T follicular helper cell (primary cell): ENCODE results near the gene CMPK1.
"Not testable (repeated sequence)": the region's sequence is repeated elsewhere in the genome, so short reads cannot be mapped to it uniquely, and the experiment has no call there.

Experiments
- DNase-seq: peaks from one replicate; pipeline ENCODE4 v3.0.0-alpha.2; 2020; ENCODE audit warnings: low read depth

CMPK1 gene

DNA sequence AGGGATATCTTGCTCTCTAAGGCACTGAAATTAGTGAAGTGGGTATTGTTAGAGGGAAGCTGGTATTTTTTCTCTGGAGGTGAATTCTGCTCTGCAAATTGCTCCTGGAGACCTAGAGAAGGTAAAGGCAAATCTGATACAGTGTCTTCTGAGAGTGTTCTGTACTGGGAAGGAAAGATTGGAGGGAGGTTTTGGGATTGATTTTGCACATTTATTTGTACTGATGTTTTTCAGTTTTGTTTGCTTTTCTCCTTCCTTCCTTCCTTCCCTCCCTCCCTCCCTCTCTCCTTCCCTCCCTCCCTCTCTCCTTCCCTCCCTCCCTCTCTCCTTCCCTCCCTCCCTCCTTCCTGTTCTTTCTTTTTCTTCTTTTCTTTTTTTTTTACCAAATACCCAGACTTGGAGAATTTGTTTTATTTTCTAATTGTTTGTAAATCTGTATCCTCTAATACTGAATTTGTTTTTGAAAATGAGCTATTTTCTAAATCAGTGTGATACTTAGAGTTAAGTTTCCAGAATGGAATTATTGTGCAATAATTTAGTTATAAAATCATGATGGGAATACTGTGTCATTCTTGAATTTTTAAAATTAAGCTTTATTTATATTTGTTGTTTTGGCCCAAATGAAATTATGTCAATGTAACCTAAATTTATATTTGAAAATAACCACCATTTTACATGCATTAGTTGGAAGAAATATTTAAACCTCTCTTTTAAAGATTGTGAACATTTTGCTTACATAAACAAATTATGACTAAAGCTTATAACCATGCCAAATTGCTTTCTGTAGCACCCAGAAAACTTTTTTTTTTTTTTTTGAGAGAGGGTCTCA is 4.9 kb downstream of the CMPK1 start:
- DNase-seq = no peak

GRCh38 chr1:47340227-47340626 is 6.6 kb downstream of the CMPK1 start:
- no peak for DNase-seq

DNA sequence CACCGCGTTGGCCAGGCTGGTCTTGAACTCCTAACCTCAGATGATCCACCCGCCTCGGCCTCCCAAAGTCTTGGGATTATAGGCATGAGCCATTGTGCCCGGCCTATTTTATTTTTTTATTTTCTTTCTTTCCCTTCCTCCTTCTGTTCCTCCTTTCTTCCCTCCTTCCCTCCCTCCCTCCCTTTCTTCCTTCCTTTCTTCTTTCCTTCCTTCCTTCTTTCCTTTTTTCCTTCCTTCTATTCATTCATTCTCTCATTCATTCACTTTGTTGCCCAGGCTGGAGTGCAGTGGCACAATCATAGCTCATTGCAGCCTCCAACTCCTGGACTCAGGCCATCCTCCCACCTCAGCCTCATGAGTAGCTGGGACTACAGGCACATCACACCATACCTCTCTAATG is 13.4 kb downstream of the CMPK1 start:
- DNase-seq = not testable (repeated sequence)

- no peak for DNase-seq
These were observed 14.1 kb downstream of the CMPK1 start for GRCh38 chr1:47347735-47348134.

DNA sequence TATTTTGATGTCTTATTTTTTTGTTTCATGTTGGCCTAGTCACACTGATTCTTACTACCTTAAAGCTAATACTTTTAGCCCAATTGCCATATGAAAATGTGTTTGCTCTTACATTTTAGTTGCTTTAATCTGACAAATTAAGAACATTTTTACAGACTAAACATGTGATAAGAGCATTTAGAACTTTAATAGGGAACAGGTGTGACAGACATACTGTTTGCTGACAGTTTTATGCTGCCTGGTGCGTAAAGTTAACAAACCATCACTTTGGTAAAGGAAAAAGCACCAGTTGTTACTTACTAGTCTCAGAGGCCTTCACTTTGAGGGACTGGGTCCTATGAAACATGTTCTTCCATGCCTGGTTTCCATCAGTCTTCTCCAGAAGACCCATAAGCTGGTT is 14.7 kb downstream of the CMPK1 start:
- DNase-seq = no peak

DNA sequence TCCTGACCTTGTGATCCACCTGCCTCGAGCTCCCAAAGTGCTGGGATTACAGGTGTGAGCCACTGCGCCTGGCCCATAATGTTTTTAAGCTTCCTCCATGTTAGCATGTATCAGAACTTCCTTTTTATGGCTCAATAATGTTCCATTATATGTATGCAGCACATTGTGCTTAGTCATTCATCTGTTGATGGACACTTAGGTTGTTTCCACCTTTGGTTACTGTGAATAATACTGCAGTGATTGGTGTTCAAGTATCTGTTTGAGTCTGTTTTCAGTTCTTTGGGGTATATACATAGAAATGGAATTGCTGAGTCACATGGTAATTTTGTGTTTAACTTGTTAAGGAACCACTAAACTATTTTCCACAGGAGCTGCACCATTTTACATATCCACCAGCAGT is 17.7 kb downstream of the CMPK1 start:
- no peak for DNase-seq

DNA sequence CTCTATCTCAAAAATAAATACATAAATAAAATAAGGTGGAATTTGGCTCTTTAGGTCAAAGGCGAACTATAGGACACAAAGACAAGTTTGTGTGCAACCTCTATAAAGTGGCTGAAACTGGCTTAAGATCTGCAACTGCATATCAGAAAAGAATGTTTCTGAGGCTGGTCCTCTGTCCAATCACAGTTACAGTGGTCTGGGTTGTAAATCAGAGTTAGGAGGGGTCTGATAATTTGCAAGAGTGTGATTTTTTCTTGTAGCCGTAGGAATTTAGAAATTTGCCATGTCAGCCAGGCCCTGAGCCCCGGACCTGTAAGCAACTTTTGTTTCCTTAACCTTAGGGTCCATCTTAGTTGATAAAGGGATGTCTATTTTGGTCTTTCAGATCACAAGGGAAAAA is 27.8 kb downstream of the CMPK1 start:
- DNase-seq = no peak

DNA sequence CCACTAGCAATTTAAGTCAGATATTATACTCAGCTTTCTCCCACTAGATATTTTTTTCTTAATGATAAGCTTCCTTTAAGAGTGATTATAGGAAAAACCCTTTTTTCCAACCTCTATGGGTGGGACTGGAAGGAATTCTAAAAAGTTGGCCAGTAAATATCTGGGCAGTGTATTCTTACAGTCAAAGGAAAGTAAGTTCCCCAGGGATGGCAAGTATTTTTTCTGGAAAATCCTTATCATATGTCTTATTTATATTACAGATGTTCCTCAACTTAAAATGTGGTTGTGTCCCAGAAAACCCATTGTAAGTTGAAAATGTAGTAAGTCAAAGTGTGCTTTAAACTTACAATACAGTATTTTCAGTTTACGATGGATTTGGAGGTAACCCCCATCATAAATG is 29.2 kb downstream of the CMPK1 start:
- no peak for DNase-seq

DNA sequence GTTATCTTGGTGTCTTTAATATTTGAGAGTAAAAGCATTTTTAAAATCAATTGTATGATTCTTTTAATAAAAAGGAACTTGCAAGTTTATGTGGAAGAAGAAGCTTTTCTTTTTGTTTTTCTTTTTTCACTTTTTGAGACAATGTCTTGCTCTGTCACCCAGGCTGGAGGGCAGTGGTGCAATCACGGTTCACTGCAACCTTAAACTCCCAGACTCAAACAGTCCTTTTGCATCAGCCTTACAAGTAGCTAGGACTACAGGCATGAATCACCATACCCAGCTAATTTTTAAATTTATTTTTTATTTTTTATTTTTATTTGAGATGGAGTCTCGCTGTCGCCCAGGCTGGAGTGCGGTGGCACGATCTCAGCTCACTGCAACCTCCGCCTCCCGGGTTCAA is 34.1 kb downstream of the CMPK1 start:
- DNase-seq = no peak

DNA sequence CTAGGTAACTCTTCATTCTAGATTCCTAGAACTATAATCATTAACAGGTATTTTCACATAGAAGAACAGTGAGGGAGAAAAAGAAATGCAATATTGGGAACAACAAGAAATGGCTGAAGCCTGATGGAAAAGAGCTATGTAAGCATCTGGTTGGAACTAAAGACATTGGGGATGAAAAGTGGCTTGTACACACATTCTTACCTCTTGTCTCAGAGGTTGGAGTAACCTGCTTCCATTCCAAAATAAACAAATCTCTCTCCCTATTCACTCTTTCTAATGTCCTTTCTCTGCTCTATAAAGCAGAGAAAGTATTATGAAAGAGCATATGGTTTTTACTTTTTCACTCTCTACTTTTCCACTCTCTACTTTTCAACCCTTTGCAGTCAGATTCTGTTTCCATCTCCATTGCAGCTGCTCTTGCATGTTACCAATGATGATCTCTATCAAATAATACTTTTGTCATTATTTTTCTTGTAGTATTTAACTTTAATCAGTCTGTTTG is 37.5 kb downstream of the CMPK1 start:
- no peak for DNase-seq

GRCh38 chr1:47374501-47374900 is 40.9 kb downstream of the CMPK1 start:
- no peak for DNase-seq

- no peak for DNase-seq
These were observed 44.6 kb downstream of the CMPK1 start for GRCh38 chr1:47378147-47378546.

DNA sequence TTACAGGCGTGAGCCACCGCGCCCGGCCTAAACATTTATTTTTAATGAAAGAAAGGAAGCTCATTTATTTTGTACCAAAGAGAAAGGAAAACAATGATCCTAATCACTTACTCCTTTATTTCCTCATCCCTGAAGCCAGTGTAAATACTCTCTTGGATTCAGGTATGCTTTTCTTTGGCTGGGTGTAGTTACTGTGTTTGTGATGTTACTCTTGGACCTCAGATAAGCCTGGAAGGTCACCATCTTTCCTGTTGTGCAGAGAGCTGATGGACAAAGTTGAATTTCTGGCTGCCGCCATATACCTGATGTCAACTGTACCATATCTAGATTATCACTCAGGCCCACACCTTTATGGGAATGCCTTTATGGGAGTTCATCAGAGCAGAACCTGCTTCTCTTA is 47.1 kb downstream of the CMPK1 start:
- no peak for DNase-seq

GRCh38 chr1:47382399-47382983 is 48.9 kb downstream of the CMPK1 start:
- DNase-seq = no peak

- DNase-seq = no peak
These were observed 50.5 kb downstream of the CMPK1 start for GRCh38 chr1:47384083-47384482.

GRCh38 chr1:47385020-47385419 is 51.4 kb downstream of the CMPK1 start:
- DNase-seq = no peak

DNA sequence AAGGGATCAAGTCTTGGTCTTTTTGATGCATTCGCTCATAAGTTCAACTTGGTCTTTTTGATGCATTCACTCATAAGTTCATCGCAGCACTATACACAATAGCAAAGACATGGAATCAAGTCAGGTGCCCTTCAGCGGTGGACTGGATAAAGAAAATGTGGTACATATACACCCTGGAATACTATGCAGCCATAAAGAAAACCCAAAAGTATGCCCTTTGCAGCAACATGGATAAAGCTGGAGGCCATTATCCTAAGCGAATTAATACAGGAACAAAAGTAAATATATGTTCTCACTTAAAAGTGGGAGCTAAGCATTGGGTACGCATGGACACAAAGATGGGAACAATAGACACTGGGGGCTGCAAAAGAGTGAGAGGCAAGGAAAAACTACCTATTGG is 52.7 kb downstream of the CMPK1 start:
- no peak for DNase-seq

GRCh38 chr1:47388030-47388890 is 54.7 kb downstream of the CMPK1 start:
- DNase-seq = no peak

GRCh38 chr1:47388891-47389238 is 55.3 kb downstream of the CMPK1 start:
- no peak for DNase-seq

- DNase-seq = no peak
These were observed 56.1 kb downstream of the CMPK1 start for GRCh38 chr1:47389731-47390130.

GRCh38 chr1:47390843-47391242 is 57.3 kb downstream of the CMPK1 start:
- DNase-seq = no peak

GRCh38 chr1:47393141-47393540 is 59.6 kb downstream of the CMPK1 start:
- no peak for DNase-seq

- no peak for DNase-seq
These were observed 61.8 kb downstream of the CMPK1 start for GRCh38 chr1:47395433-47395832.
